Tibial artery (tissue), 4 donors: ENCODE measurements around the gene ONECUT3.

Source experiments
- DNase-seq, 2 donors: peaks; one replicate each; pipeline ENCODE4 v3.0.0-alpha.2; 2019
- H3K27ac ChIP-seq, 2 donors: fragments of 200-600 bp; sonication (generic) in 1 of 2; 1 replicate in 1 of 2; 2 replicates in 1 of 2; pipeline ENCODE4 v1.5.1; 2018 to 2019; ENCODE audit warnings: mild to moderate bottlenecking in 1 of 2
- H3K27me3 ChIP-seq, 2 donors: fragments of 200-600 bp; sonication (generic) in 1 of 2; one replicate each; pipeline versions ENCODE4 v1.5.1 to v1.6.0; 2016 to 2019
- H3K36me3 ChIP-seq, 3 donors: fragments of 200-600 bp; sonication (generic) in 2 of 3; one replicate each; pipeline ENCODE4 v1.5.1; 2016 to 2019; ENCODE audit warnings: mild to moderate bottlenecking in 2 of 3
- H3K4me1 ChIP-seq, 4 donors: fragments of 200-600 bp; sonication (generic) in 2 of 4; 1 replicate in 3 of 4; 2 replicates in 1 of 4; pipeline ENCODE4 v1.5.1; 2016 to 2019
- H3K4me3 ChIP-seq, 2 donors: fragments of 200-600 bp; sonication (generic) in 1 of 2; 1 replicate in 1 of 2; 2 replicates in 1 of 2; pipeline ENCODE4 v1.5.1; 2018 to 2019; ENCODE audit warnings: mild to moderate bottlenecking in 2 of 2
- H3K9me3 ChIP-seq, 3 donors: fragments of 200-600 bp; sonication (generic) in 1 of 3; one replicate each; pipeline ENCODE4 v1.5.1; 2016 to 2019
- CTCF ChIP-seq, 2 experiments: fragments of 200-600 bp in 1 of 2; fragments of 450-650 bp in 1 of 2; IDR thresholded peaks; one replicate each; pipeline ENCODE4 v1.5.1; 2017 to 2019; ENCODE audit warnings: antibody characterized with exemption in 2 of 2, mild to moderate bottlenecking in 1 of 2, moderate library complexity in 1 of 2
- intact Hi-C: fragments of 100-400 bp; cut with DNase I; formaldehyde crosslinking; loops from one replicate; pipeline ENCODE4 v1.15.0; 2023; ENCODE audit warnings: low total_unique reads

Gene ONECUT3

GRCh38 chr19:1715540-1715939 is 37.8 kb upstream of the ONECUT3 start:
- no peaks in the 10 kb centered on the region for H3K36me3 ChIP-seq
- intact Hi-C loops, result no loop called here
- no peak for TF ChIP-seq CTCF (IDR thresholded peaks at IDR 0.05)
- H3K27me3 ChIP-seq, result peaks cover 0 to 80% of the 10 kb centered on the region in 2 donors
- H3K9me3 ChIP-seq, result no peaks in the 10 kb centered on the region
- H3K27ac ChIP-seq, result no peak overlapping the region
- H3K4me3 ChIP-seq, result no peak overlapping the region
- DNase-seq, result no peak
- peaks cover 0 to 7% (median 0%) of the 10 kb centered on the region in 4 donors for H3K4me1 ChIP-seq

- Histone ChIP-seq H3K27me3 (peaks cover 0 to 88% of the 10 kb centered on the region in 2 donors), H3K9me3 (no peaks in the 10 kb centered on the region), H3K4me1 (peaks cover 0 to 7% (median 0%) of the 10 kb centered on the region in 4 donors), H3K27ac (no peak overlapping the region), H3K4me3 (no peak overlapping the region), H3K36me3 (no peaks in the 10 kb centered on the region)
- intact Hi-C loops, result no loop called here
- no peak for TF ChIP-seq CTCF (IDR thresholded peaks at IDR 0.05)
- DNase-seq, result no peak
These were observed 35.9 kb upstream of the ONECUT3 start for GRCh38 chr19:1717200-1717969.

- DNase-seq, result no peak
- H3K27me3 ChIP-seq, result peaks cover 0 to 87% of the 10 kb centered on the region in 2 donors
- peaks cover 0 to 7% (median 0%) of the 10 kb centered on the region in 4 donors for H3K4me1 ChIP-seq
- H3K9me3 ChIP-seq, result no peaks in the 10 kb centered on the region
- intact Hi-C loops, result no loop called here
- no peak overlapping the region for H3K4me3 ChIP-seq
- H3K27ac ChIP-seq, result no peak overlapping the region
- no peak for TF ChIP-seq CTCF (IDR thresholded peaks at IDR 0.05)
- no peaks in the 10 kb centered on the region for H3K36me3 ChIP-seq
These were observed 35.4 kb upstream of the ONECUT3 start for GRCh38 chr19:1717970-1718264.

GRCh38 chr19:1718420-1719291 is 34.6 kb upstream of the ONECUT3 start:
- intact Hi-C loops, result no loop called here
- H3K27ac ChIP-seq, result no peak overlapping the region
- H3K36me3 ChIP-seq, result no peaks in the 10 kb centered on the region
- no peak for TF ChIP-seq CTCF (IDR thresholded peaks at IDR 0.05)
- peaks cover 0 to 7% (median 0%) of the 10 kb centered on the region in 4 donors for H3K4me1 ChIP-seq
- H3K4me3 ChIP-seq, result no peak overlapping the region
- no peaks in the 10 kb centered on the region for H3K9me3 ChIP-seq
- H3K27me3 ChIP-seq, result peaks cover 0 to 86% of the 10 kb centered on the region in 2 donors
- no peak for DNase-seq

- no peaks in the 10 kb centered on the region for H3K36me3 ChIP-seq
- intact Hi-C loops, result no loop called here
- peaks cover 0 to 85% of the 10 kb centered on the region in 2 donors for H3K27me3 ChIP-seq
- H3K27ac ChIP-seq, result no peak overlapping the region
- no peaks in the 10 kb centered on the region for H3K9me3 ChIP-seq
- no peak overlapping the region for H3K4me3 ChIP-seq
- peaks cover 0 to 7% (median 0%) of the 10 kb centered on the region in 4 donors for H3K4me1 ChIP-seq
- no peak for DNase-seq
- TF ChIP-seq CTCF (IDR thresholded peaks at IDR 0.05), result no peak
These were observed 33.8 kb upstream of the ONECUT3 start for GRCh38 chr19:1719519-1719918.
